IMR-90 (cell line): ENCODE data around the gene EBI3. TPM values are rescaled to one million over a fixed set of nuclear protein-coding genes. Genes with fewer than 3 reads are reported as not detected.

Source experiments
- ATAC-seq: fragments of 200-7000 bp; cut with Tn5 transposase; 2 replicates; pipeline ENCODE4 v1.9.1; 2020; ENCODE audit warnings: low read depth, mild to moderate bottlenecking, moderate library complexity
- BruUV-seq: library from RNA; stranded (reverse); fragments of 400-500 nt; replicated peaks from 2 replicates; lab custom pipeline; 2021; lab: Mats Ljungman, UMichigan
- CTCF ChIA-PET: fragments of 300-600 bp; formaldehyde crosslinking; extraction: SDS; loops from one replicate; lab custom pipeline; 2021; ENCODE audit warnings: antibody characterized with exemption; lab: Yijun Ruan, JAX
- POLR2A ChIA-PET: fragments of 300-600 bp; sonication (Branson Sonifier 250); formaldehyde crosslinking; loops from one replicate; lab custom pipeline; 2022; ENCODE audit warnings: antibody characterized with exemption; ENCODE audit not compliant: unreplicated experiment; lab: Charles Lee
- DNase-seq: peaks from one replicate; pipeline ENCODE4 v3.0.0; 2013
- H2AFZ ChIP-seq: replicated peaks from 2 replicates; pipeline ENCODE3; 2013; ENCODE audit warnings: low read length, mild to moderate bottlenecking; ENCODE audit not compliant: poor library complexity
- H2AK5ac ChIP-seq: 2 replicates; pipeline ENCODE4 v1.6.1; 2013; ENCODE audit warnings: low read depth, low read length, inconsistent platforms
- H2AK9ac ChIP-seq: replicated peaks from 2 replicates; pipeline ENCODE3; 2013; ENCODE audit warnings: mild to moderate bottlenecking, low read depth, low read length, moderate library complexity; ENCODE audit not compliant: poor library complexity
- H2BK120ac ChIP-seq: 2 replicates; pipeline ENCODE4 v1.6.1; 2013; ENCODE audit warnings: low read depth, low read length, inconsistent platforms
- H2BK15ac ChIP-seq: 3 replicates; pipeline ENCODE4 v1.6.1; 2013; ENCODE audit warnings: low read depth, low read length, inconsistent platforms
- H2BK20ac ChIP-seq: 2 replicates; pipeline ENCODE4 v1.6.1; 2013; ENCODE audit warnings: low read depth, mild to moderate bottlenecking, inconsistent platforms, low read length, moderate library complexity
- H2BK5ac ChIP-seq: 2 replicates; pipeline ENCODE4 v1.6.1; 2013; ENCODE audit warnings: mild to moderate bottlenecking, low read depth, low read length, inconsistent platforms; ENCODE audit not compliant: poor library complexity, severe bottlenecking
- H3K14ac ChIP-seq: replicated peaks from 2 replicates; pipeline ENCODE4 v1.6.1; 2013; ENCODE audit warnings: low read depth, low read length, inconsistent platforms
- H3K18ac ChIP-seq: 2 replicates; pipeline ENCODE4 v1.6.1; 2013; ENCODE audit warnings: low read depth, low read length, control low read depth
- H3K23ac ChIP-seq: 2 replicates; pipeline ENCODE4 v1.6.1; 2013; ENCODE audit warnings: low read depth, low read length, inconsistent platforms
- H3K27ac ChIP-seq: 2 replicates; pipeline ENCODE4 v1.5.1; 2013; ENCODE audit warnings: mild to moderate bottlenecking, control low read depth, low read length; ENCODE audit not compliant: insufficient read depth
- H3K27me3 ChIP-seq: 2 replicates; pipeline ENCODE4 v1.6.1; 2013; ENCODE audit warnings: low read length; ENCODE audit not compliant: control insufficient read depth, insufficient read depth
- H3K36me3 ChIP-seq: 2 replicates; pipeline ENCODE4 v1.6.1; 2013; ENCODE audit warnings: low read length, mixed read lengths; ENCODE audit not compliant: control insufficient read depth, insufficient read depth
- H3K4ac ChIP-seq: 2 replicates; pipeline ENCODE4 v1.6.1; 2013; ENCODE audit warnings: low read depth, low read length, inconsistent platforms
- H3K4me1 ChIP-seq: 2 replicates; pipeline ENCODE4 v1.6.1; 2013; ENCODE audit warnings: low read length, mixed read lengths; ENCODE audit not compliant: control insufficient read depth, insufficient read depth
- H3K4me2 ChIP-seq: 2 replicates; pipeline ENCODE4 v1.6.1; 2013; ENCODE audit warnings: low read depth, mild to moderate bottlenecking, control low read depth, low read length, moderate library complexity
- H3K4me3 ChIP-seq: 2 replicates; pipeline ENCODE4 v1.5.1; 2013; ENCODE audit warnings: low read depth, mild to moderate bottlenecking, control low read depth, low read length, moderate library complexity; ENCODE audit not compliant: insufficient read depth
- H3K56ac ChIP-seq: 2 replicates; pipeline ENCODE4 v1.6.1; 2013; ENCODE audit warnings: low read length, inconsistent platforms; ENCODE audit not compliant: insufficient read depth; ENCODE audit errors: extremely low read depth
- H3K79me1 ChIP-seq, 2 experiments: 2 replicates each; pipeline ENCODE4 v1.6.1; 2013; ENCODE audit warnings: low read length in 2 of 2, inconsistent platforms in 1 of 2, low read depth in 1 of 2
- H3K9ac ChIP-seq: 2 replicates; pipeline ENCODE4 v1.6.1; 2013; ENCODE audit warnings: low read depth, low read length, control low read depth
- H3K9me1 ChIP-seq: 2 replicates; pipeline ENCODE4 v1.6.1; 2013; ENCODE audit warnings: low read length, inconsistent platforms; ENCODE audit not compliant: insufficient read depth
- H3K9me3 ChIP-seq: 2 replicates; pipeline ENCODE4 v1.6.1; 2013; ENCODE audit warnings: low read length; ENCODE audit not compliant: control insufficient read depth, insufficient read depth
- H4K20me1 ChIP-seq: 2 replicates; pipeline ENCODE4 v1.6.1; 2013; ENCODE audit warnings: low read length, inconsistent platforms; ENCODE audit not compliant: insufficient read depth
- H4K5ac ChIP-seq: 2 replicates; pipeline ENCODE4 v1.6.1; 2013; ENCODE audit warnings: mild to moderate bottlenecking, low read depth, low read length, control low read depth
- H4K8ac ChIP-seq, 2 experiments: 2 replicates each; pipeline ENCODE4 v1.6.1; 2013; ENCODE audit warnings: low read depth in 2 of 2, low read length in 2 of 2, control low read depth in 1 of 2, inconsistent platforms in 1 of 2
- H4K91ac ChIP-seq: 2 replicates; pipeline ENCODE4 v1.6.1; 2013; ENCODE audit warnings: low read depth, low read length, inconsistent platforms; ENCODE audit not compliant: insufficient read depth
- BHLHE40 ChIP-seq: fragments of 150-350 bp; IDR thresholded peaks from 2 replicates; pipeline ENCODE4 v1.6.1; 2016; ENCODE audit warnings: mild to moderate bottlenecking, low read depth, low read length
- CEBPB ChIP-seq: IDR thresholded peaks from 2 replicates; pipeline ENCODE4 v1.6.1; 2012; ENCODE audit warnings: low read depth, low read length, improper control_type of control experiment
- FOS ChIP-seq: fragments of 150-350 bp; IDR thresholded peaks from 2 replicates; pipeline ENCODE4 v1.6.1; 2016; ENCODE audit warnings: low read depth, low read length
- MAFK ChIP-seq: IDR thresholded peaks from 2 replicates; pipeline ENCODE4 v1.6.1; 2012; ENCODE audit warnings: low read depth, low read length, improper control_type of control experiment
- MXI1 ChIP-seq: IDR thresholded peaks from 2 replicates; pipeline ENCODE4 v1.6.1; 2012; ENCODE audit warnings: low read depth, mild to moderate bottlenecking, low read length, moderate library complexity, borderline replicate concordance
- NFE2L2 ChIP-seq: fragments of 150-350 bp; IDR thresholded peaks from 2 replicates; pipeline ENCODE4 v1.6.1; 2016; ENCODE audit warnings: low read depth, mild to moderate bottlenecking, low read length
- RAD21 ChIP-seq: IDR thresholded peaks from 2 replicates; pipeline ENCODE4 v1.6.1; 2012; ENCODE audit warnings: low read length, improper control_type of control experiment
- RCOR1 ChIP-seq: IDR thresholded peaks from 2 replicates; pipeline ENCODE4 v1.6.1; 2012; ENCODE audit warnings: mild to moderate bottlenecking, low read length, improper control_type of control experiment; ENCODE audit not compliant: insufficient replicate concordance
- RFX5 ChIP-seq: IDR thresholded peaks from 2 replicates; pipeline ENCODE4 v1.8.0; 2012; ENCODE audit warnings: low read depth, mild to moderate bottlenecking, low read length, moderate library complexity
- SMC3 ChIP-seq: fragments of 150-350 bp; IDR thresholded peaks from 2 replicates; pipeline ENCODE4 v1.6.1; 2016; ENCODE audit warnings: low read depth, mild to moderate bottlenecking, antibody characterized with exemption, low read length, moderate library complexity
- WGBS, 2 experiments: methylation state at CpG; one replicate each; pipeline versions ENCODE4 v1.1.5 to v1.1.7; 2013; ENCODE audit warnings: missing lambda C conversion rate in 2 of 2; ENCODE audit not compliant: insufficient read length in 1 of 2; ENCODE audit errors: extremely low coverage in 2 of 2; 5-methylcytosine and 5-hydroxymethylcytosine counted together
- dilution Hi-C: fragments of 300-500 bp; cut with HindIII; formaldehyde crosslinking; loops from one replicate; pipeline ENCODE4 v1.14.3; 2018; ENCODE audit warnings: low sequenced_read_pairs; ENCODE audit not compliant: unreplicated experiment
- in situ Hi-C: fragments of 300-500 bp; cut with MboI; formaldehyde crosslinking; loops from 3 replicates; pipeline ENCODE4 v1.14.3; 2019; ENCODE audit warnings: low sequenced_read_pairs, inconsistent platforms, mixed read lengths
- intact Hi-C: fragments of 100-400 bp; cut with micrococcal nuclease; formaldehyde crosslinking; loops from 2 replicates; pipeline ENCODE4 v1.10.0; 2022
- polyA plus RNA-seq, 3 experiments: library from polyadenylated mRNA; depleted of rRNA; stranded (reverse); fragments of >200 nt; gene quantifications; 2 replicates each; pipeline ENCODE4 v1.2.3, GENCODE V29; 2012; ENCODE audit warnings: low replicate concordance in 1 of 3
- total RNA-seq: library from RNA; depleted of rRNA; stranded (reverse); fragments of >200 nt; gene quantifications from 2 replicates; pipeline ENCODE4 v1.2.3, GENCODE V29; 2012
- TF ChIP-seq, protein P1 (sequence below): fragments of 150-350 bp; IDR thresholded peaks from 2 replicates; pipeline ENCODE4 v1.6.1; 2017; ENCODE audit warnings: mild to moderate bottlenecking, antibody characterized with exemption, low read length, low read depth
- TF ChIP-seq, protein P2 (sequence below): conservative IDR thresholded peaks from 2 replicates; pipeline ENCODE4 v1.5.1; 2012; ENCODE audit warnings: mild to moderate bottlenecking, low read depth, low read length, improper control_type of control experiment

Gene EBI3
- total and polyA plus RNA-seq, 2 of the 4 experiments (the other 2 are of a cell fraction): 0.36 to 2.7 TPM

DNA sequence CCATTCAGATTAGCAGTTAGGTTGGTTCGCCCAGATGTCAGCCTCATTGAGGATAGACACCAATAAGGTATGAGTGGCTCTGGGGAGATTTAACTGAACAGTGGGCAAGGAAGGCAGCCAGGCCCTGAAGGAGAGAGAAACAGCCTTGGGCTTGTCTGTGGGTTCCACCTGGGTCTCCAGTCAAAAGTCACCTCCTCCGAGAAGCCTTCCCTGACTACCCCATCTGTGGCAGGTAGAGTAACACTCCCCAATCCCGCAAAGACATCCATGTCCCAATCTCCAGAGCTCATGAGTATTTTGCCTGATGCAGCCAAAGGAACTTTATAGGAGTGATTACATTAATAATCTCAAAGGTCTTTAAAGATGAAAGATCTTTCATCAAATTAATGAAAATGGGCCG lies 9.5 kb downstream of the EBI3 start:
- no CpG with 5 or more reads among the region's 4 CpGs for WGBS, 2 experiments
- no peak overlapping the region for H3K9ac ChIP-seq
- no peak overlapping the region for H3K23ac ChIP-seq
- H4K20me1 ChIP-seq: no peaks in the 10 kb centered on the region
- no peak for TF ChIP-seq RAD21
- TF ChIP-seq RFX5: no peak
- TF ChIP-seq SMC3: no peak
- TF ChIP-seq, protein P1, sequence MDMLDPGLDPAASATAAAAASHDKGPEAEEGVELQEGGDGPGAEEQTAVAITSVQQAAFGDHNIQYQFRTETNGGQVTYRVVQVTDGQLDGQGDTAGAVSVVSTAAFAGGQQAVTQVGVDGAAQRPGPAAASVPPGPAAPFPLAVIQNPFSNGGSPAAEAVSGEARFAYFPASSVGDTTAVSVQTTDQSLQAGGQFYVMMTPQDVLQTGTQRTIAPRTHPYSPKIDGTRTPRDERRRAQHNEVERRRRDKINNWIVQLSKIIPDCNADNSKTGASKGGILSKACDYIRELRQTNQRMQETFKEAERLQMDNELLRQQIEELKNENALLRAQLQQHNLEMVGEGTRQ: no peak
- TF ChIP-seq MAFK: no peak
- TF ChIP-seq NFE2L2: no peak
- no peak for TF ChIP-seq RCOR1
- TF ChIP-seq MXI1: no peak
- TF ChIP-seq, protein P2, sequence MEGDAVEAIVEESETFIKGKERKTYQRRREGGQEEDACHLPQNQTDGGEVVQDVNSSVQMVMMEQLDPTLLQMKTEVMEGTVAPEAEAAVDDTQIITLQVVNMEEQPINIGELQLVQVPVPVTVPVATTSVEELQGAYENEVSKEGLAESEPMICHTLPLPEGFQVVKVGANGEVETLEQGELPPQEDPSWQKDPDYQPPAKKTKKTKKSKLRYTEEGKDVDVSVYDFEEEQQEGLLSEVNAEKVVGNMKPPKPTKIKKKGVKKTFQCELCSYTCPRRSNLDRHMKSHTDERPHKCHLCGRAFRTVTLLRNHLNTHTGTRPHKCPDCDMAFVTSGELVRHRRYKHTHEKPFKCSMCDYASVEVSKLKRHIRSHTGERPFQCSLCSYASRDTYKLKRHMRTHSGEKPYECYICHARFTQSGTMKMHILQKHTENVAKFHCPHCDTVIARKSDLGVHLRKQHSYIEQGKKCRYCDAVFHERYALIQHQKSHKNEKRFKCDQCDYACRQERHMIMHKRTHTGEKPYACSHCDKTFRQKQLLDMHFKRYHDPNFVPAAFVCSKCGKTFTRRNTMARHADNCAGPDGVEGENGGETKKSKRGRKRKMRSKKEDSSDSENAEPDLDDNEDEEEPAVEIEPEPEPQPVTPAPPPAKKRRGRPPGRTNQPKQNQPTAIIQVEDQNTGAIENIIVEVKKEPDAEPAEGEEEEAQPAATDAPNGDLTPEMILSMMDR: no peak
- no peak for TF ChIP-seq CEBPB
- no peak for TF ChIP-seq BHLHE40
- no peak for TF ChIP-seq FOS
- H3K9me1 ChIP-seq: no peaks in the 10 kb centered on the region
- no peak overlapping the region for H3K4ac ChIP-seq
- no peaks in the 10 kb centered on the region for H3K79me1 ChIP-seq
- no peak overlapping the region for H3K56ac ChIP-seq
- no peaks in the 10 kb centered on the region for H3K36me3 ChIP-seq
- BruUV-seq: no TSS peak
- no peak overlapping the region for H2AK9ac ChIP-seq
- intact Hi-C loops (no loop called here), dilution Hi-C loops (no loop called here), in situ Hi-C loops (no loop called here)
- no peak overlapping the region for H4K8ac ChIP-seq
- no peak overlapping the region for H2AFZ ChIP-seq
- H3K4me1 ChIP-seq: no peaks in the 10 kb centered on the region
- peaks cover 6% of the 10 kb centered on the region for H3K27me3 ChIP-seq
- ChIA-PET POLR2A (no interaction called here), CTCF (no interaction called here)
- no peak overlapping the region for H2BK15ac ChIP-seq
- no peak overlapping the region for H2BK20ac ChIP-seq
- H3K18ac ChIP-seq: no peak overlapping the region
- H2AK5ac ChIP-seq: no peak overlapping the region
- H3K4me2 ChIP-seq: no peak overlapping the region
- H2BK5ac ChIP-seq: no peak overlapping the region
- no peak overlapping the region for H3K27ac ChIP-seq
- no peak overlapping the region for H4K5ac ChIP-seq
- peaks cover 3% of the 10 kb centered on the region for H3K9me3 ChIP-seq
- no peak overlapping the region for H3K14ac ChIP-seq
- no peak overlapping the region for H4K91ac ChIP-seq
- no peak overlapping the region for H2BK120ac ChIP-seq
- no peak for ATAC-seq
- no peak overlapping the region for H3K4me3 ChIP-seq
- DNase-seq: no peak
